HG02884 (cell line): ENCODE data around the gene LCP2.

Source experiments
- ATAC-seq: cut with Tn5 transposase; IDR thresholded peaks from one replicate; pipeline ENCODE4 v1.9.1; 2021; ENCODE audit warnings: mild to moderate bottlenecking, moderate library complexity; ENCODE audit not compliant: unreplicated experiment

The LCP2 gene

GRCh38 chr5:170276140-170276539, 21.4 kb downstream of the LCP2 start:
- no peak for ATAC-seq

- ATAC-seq: no peak
Observed at GRCh38 chr5:170275376-170275994, 22.1 kb downstream of the LCP2 start.

DNA sequence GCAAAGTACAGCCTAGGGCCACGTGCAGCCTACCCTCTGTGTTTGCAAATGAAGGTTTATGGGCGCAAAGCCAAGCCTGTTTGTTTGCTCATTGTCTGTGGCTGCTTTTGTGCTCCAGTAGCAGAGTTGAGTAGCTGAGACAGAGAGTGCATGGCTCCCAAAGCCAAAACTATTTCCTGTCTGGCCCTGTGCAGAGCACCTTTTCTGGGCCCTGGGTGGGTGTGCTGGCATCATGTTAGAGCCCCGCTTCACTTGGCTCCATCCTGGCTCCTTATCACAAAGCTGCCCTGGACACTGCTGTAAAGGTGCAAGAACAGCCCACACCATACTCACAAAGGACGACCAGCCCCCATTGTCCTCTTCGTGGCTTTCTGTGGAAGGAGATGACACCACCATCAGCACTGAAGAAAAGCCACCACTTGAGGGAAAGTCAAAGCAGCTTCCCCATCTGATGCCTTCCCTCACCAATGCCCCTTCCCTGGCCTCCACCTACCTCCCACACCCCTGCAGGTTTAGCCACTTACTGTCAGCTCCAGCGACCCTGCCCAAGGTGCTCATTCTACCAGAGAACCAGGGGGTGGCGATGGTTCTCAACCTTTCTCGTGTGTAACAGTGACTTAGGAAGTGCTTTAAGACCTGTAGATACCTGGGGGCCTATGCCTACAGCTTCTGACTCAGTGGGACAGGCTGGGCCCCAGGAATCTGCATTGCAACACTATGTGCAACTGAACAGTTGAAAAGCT, 23.4 kb downstream of the LCP2 start:
- ATAC-seq: no peak

- no peak for ATAC-seq
Observed at GRCh38 chr5:170270293-170271069, 27.1 kb downstream of the LCP2 start.

GRCh38 chr5:170269579-170269978, 28.0 kb downstream of the LCP2 start:
- no peak for ATAC-seq

DNA sequence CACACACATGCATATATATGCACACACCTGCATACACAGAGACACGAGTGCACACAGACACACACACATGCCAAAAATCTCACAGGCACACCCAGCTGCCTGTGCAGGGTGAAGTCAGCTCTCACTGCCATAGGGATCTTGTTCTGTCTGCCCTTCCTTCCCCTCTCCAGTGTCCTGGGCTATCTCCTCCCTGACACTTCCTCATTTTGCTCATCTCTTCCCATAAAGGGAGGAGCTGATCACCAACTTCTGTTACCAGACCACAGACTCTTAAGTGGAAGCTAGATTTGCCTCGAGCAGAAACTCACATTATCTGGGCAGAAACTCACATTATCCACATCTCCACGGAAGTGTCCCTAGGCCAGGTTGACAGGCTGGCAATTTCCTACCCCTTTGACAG, 28.7 kb downstream of the LCP2 start:
- ATAC-seq: no peak

DNA sequence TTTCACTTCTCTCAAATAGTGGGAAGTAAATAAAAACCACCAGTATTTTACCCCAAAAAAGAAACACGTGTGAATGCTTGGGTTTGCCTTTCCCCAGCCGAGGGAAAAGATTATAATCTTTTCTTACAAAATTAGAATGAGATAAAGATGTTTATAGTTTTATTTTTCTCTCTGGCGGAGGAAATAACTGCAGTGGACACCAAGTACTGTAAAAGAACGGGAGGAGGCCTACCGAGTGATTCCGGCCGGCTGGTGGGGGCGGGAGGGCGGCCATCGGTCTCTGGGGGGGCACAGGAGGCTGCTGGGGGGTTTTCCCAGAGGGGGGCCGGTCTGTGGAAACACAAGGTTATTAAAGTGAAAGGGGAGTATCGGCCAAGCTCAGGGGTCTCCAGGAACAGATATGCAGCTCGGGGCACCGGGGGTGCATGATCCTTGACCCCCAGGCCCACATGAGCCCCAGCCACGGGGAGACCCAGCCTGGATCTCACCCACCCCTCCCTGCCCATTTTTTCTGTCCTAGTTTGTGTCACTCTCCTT, 29.4 kb downstream of the LCP2 start:
- no peak for ATAC-seq

DNA sequence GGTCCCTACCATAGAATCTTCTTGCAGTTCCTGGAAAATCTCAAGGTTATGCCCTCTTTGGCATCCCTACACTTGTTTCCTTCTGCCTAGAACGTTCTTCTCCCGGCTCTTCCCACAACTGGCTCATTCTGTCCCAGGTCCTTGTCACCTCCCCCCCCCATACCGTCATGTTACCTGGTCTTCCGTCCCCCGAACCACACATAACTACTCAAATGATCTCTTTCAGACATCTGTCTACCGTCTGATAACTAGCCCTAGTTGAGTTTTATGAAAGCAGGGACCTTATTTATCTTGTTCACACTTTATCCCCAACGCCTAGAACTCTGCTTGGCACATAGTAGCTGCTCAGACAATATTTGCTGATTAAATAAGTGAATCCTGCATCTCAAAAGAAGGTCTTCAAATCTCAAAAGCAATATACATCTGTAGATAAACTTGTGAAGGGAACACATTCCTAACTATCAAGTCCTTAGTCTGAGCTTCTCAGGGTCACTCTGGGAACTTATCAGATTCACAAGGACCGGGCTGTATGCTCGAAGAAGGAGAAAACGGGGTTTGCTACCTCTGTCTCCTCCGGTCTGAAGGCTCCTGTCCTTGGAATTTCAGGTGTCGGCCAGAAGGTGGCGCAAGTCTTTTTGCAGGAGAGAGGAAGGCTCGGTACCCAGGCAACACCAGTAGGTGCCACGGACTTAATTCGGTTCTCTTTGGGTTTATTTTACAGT, 30.0 kb downstream of the LCP2 start:
- ATAC-seq: peak; percentile 68

DNA sequence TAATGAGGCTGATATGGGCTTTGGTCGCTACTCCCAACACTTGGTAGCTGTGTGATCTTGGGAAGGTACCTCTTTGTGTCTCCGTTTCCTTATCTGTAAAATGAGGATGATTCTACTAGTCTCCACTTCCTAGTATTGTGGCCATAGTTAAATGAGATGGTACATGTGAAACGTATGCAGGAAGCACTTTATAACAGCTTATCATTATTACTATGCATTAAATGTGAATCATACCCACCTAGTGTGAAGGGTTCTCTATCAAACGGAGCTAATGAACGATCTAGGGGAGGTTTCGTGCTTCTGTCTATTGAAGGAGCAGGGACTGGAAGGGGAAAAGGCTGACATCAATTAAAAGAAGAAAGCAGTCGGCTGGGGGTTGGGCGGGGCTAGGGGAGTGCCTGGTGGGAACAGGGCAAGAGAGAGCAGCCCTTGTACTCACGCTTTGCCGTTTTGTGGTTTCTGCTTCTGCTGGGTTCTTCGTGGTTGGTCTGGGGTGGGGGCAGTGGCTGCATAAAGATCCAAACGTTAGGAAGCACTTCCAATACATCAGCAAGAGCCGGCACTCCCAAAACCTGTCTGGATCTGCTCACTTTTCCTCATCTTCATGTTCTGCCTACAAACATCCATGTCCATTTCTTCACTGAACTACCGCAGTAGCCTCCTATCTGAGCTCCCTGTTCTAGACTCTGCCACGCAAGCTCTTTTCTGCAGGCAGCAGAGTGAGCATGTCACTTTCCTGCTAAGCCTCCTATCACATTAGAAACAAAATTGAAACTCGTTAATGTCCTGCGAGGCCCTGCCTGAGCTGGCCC, 30.8 kb downstream of the LCP2 start:
- ATAC-seq: no peak

DNA sequence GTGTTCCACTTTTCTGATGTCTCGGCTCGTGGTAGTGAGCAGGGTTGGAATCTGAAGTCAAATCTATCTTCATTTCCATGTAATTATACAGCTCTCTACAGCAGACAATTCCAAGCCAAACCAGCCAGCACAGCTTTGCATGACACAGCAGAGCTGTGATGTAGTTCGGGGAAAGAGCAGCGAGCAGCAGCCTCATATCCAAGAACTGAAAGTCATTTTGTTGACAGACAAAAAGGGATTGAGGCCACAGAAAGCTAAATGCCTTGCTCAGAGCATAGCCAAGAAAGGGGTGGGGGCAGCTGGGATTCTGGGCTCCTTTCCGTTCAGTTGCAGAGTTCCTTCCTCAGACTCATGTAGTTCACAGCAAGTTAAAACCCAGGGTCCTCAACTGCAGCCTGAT, 32.1 kb downstream of the LCP2 start:
- no peak for ATAC-seq

DNA sequence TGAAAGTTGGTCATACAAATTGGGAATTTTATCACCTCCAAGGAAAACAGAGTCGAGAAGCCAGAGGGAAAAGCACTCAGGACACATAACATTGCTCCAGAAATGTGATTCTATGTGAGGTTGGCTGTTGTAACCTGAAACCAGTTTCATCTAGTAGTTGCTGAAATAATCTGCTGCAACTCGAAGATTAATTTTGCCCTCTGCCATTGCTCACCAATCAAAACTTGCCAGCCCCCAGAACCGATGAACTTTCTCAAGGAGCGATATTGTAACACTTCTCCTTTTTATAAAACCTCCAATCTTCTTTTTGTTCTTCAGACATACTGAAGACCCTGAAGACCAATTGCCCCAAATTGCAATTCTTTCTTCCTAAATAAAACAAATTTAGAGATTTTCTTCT, 33.7 kb downstream of the LCP2 start:
- ATAC-seq: no peak

GRCh38 chr5:170262061-170263045, 35.2 kb downstream of the LCP2 start:
- no peak for ATAC-seq

DNA sequence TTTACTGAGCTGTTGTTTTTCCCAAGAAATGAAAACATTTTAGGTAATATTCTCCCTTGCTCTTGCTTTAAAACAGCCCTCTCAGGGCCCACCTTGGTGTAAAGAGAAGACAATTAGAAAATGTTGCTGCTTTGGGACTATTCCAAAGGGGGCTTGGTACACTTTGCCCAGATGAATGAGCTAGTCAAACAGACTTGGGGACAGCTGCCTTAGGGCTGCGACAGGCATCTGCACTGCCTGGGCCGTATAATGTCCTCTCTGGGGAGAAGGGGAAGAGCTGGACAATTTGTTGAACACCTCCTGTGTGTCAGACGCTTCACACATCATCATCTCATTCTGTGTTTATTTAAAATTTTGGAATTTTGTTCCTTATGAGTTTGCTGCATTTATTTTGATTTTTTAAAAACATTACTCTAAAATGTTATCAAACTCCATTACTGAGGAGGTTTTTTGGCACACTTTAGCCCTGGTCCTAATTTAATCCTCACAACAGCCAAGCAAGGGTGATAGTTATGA, 36.0 kb downstream of the LCP2 start:
- no peak for ATAC-seq

DNA sequence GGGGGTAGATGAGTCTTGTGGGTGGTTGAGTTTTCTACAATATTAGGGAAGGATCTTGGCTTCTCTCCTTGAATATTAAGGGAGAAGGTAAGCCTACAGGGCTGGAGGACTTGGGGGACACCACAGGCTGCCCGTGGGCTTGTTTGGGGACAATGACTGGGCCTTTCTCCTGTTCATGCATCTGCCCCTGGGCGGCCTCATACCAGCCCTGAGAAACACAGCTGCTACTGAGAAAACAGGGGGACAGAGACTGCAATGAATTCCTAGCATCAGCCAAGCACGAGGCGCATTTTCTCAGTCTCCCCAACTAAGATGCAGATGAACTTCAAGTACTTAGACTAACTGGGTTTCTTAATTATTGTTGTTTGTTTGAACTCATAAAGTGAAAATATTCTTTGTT, 40.2 kb downstream of the LCP2 start:
- ATAC-seq: no peak

- no peak for ATAC-seq
Observed at GRCh38 chr5:170256571-170256970, 41.0 kb downstream of the LCP2 start.

DNA sequence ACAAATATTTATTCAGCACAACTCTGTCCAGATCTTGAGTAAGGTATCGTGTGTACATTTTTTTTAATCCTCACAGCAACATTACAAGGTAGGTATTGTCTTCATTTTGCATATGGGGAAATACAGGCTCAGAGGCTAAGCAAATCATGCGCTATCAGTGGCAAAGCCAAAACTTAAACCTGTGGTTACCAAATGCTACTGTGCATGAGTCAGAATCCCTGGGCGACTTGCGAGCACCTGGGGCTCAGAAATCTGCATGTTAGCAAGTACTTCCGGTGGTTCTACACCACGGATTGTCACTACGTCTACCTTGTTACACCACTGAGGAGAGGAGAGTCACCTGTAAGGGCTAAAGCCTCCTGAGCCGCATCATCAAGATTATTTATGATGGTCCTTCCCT, 43.5 kb downstream of the LCP2 start:
- peak; percentile 97 for ATAC-seq

GRCh38 chr5:170252720-170253350, 44.7 kb downstream of the LCP2 start:
- no peak for ATAC-seq

- ATAC-seq: no peak
Observed at GRCh38 chr5:170252109-170252508, 45.5 kb downstream of the LCP2 start.
